Endothelial cell (in vitro differentiated cells): ENCODE data around the gene AGO3. TPM values are rescaled to one million over a fixed set of nuclear protein-coding genes. Genes with fewer than 3 reads are reported as not detected.

Experiments used
- DNase-seq: peaks from one replicate; pipeline ENCODE4 v3.0.0; 2021; ENCODE audit warnings: low spot score
- H3K27ac Mint-ChIP-seq: one replicate; pipeline ENCODE4 v1.8.0; 2021; ENCODE audit warnings: mixed read lengths, inconsistent platforms; ENCODE audit not compliant: unreplicated experiment
- H3K27me3 Mint-ChIP-seq: one replicate; pipeline ENCODE4 v1.8.0; 2021; ENCODE audit warnings: mild to moderate bottlenecking, moderate library complexity, mixed read lengths, inconsistent platforms; ENCODE audit not compliant: unreplicated experiment
- H3K36me3 Mint-ChIP-seq: one replicate; pipeline ENCODE4 v1.8.0; 2021; ENCODE audit warnings: mild to moderate bottlenecking, low read depth, mixed read lengths, inconsistent platforms; ENCODE audit not compliant: unreplicated experiment
- H3K4me1 Mint-ChIP-seq: one replicate; pipeline ENCODE4 v1.8.0; 2021; ENCODE audit warnings: mild to moderate bottlenecking, mixed read lengths, inconsistent platforms; ENCODE audit not compliant: unreplicated experiment
- H3K4me3 Mint-ChIP-seq: one replicate; pipeline ENCODE4 v1.8.0; 2021; ENCODE audit warnings: mild to moderate bottlenecking, mixed read lengths, inconsistent platforms; ENCODE audit not compliant: unreplicated experiment
- H3K9me3 Mint-ChIP-seq: one replicate; pipeline ENCODE4 v1.8.0; 2021; ENCODE audit warnings: mixed read lengths, inconsistent platforms; ENCODE audit not compliant: unreplicated experiment
- total RNA-seq: library from RNA; stranded (reverse); fragmentation: NEBNext Ultra II Directional; extraction: Animal tissue kit (Norgen Biotek cat#: 25700); gene quantifications from one replicate; pipeline ENCODE4 v1.2.1, GENCODE V29; 2021; ENCODE audit not compliant: unreplicated experiment
- TF ChIP-seq, protein P1 (sequence below): fragments of 200-600 bp; sonication (generic); IDR thresholded peaks from one replicate; pipeline ENCODE4 v1.5.0; 2021; ENCODE audit warnings: antibody characterized with exemption; ENCODE audit not compliant: unreplicated experiment

Gene AGO3
- total RNA-seq, 1 donor from 2014 or later = 25.9 TPM

DNA sequence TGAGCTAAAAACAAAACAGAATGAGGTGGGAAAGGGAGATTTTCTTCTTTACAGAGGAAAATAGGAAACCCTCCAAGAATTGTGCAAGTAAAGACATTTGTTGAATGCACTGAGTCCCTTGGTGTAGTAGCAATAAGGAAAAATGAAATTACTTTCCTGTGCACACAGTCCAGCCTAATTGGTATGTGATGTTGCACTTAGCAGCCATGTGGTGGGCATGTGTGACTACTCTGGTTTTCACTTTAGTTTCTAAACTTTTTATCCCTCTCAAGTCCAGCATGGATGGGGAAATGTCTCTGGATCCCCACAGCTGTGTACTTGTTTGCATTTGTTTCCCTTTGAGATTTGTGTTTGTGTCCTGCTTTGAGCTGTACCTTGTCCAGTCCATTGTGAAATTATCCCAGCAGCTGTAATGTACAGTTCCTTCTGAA is 7.1 kb upstream of the AGO3 start:
- no peak overlapping the region for H3K4me3 Mint-ChIP-seq
- TF ChIP-seq, protein P1, sequence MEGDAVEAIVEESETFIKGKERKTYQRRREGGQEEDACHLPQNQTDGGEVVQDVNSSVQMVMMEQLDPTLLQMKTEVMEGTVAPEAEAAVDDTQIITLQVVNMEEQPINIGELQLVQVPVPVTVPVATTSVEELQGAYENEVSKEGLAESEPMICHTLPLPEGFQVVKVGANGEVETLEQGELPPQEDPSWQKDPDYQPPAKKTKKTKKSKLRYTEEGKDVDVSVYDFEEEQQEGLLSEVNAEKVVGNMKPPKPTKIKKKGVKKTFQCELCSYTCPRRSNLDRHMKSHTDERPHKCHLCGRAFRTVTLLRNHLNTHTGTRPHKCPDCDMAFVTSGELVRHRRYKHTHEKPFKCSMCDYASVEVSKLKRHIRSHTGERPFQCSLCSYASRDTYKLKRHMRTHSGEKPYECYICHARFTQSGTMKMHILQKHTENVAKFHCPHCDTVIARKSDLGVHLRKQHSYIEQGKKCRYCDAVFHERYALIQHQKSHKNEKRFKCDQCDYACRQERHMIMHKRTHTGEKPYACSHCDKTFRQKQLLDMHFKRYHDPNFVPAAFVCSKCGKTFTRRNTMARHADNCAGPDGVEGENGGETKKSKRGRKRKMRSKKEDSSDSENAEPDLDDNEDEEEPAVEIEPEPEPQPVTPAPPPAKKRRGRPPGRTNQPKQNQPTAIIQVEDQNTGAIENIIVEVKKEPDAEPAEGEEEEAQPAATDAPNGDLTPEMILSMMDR = no peak

GRCh38 chr1:35924838-35925237 is 6.1 kb upstream of the AGO3 start:
- H3K27ac Mint-ChIP-seq = no peak overlapping the region

More for the DNA sequence above, 7.1 kb upstream of the AGO3 start:
- Mint-ChIP-seq H3K36me3 (peaks cover 21% of the 10 kb centered on the region), H3K27me3 (no peaks in the 10 kb centered on the region), H3K27ac (no peak overlapping the region), H3K4me1 (peaks cover 11% of the 10 kb centered on the region), H3K9me3 (no peaks in the 10 kb centered on the region)
- no peak for DNase-seq

DNA sequence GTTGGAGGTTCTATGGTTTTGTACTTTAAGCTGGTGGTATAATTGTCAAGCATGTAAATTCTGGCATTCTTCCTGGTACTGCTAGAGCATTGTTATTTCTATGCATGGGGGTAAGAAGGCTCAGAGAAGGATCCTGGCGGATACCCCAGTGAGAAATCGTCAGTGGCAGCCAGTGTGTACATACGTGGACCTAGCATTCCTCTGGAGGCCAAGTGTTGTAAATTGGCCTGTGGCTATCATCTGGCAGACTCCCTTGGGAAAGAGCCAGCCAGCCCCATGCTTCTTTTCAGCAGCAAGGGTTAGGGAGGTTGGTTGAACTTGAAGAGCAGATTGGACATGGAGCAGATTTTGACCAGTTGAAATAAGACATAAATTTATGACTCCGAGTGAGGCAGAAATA is 5.2 kb upstream of the AGO3 start:
- H3K9me3 Mint-ChIP-seq = no peaks in the 10 kb centered on the region
- H3K4me1 Mint-ChIP-seq = peaks cover 18% of the 10 kb centered on the region
- H3K4me3 Mint-ChIP-seq = no peak overlapping the region
- peaks cover 9% of the 10 kb centered on the region for H3K36me3 Mint-ChIP-seq
- TF ChIP-seq, protein P1 = no peak
- no peak for DNase-seq
- H3K27me3 Mint-ChIP-seq = peaks cover 4% of the 10 kb centered on the region
- no peak overlapping the region for H3K27ac Mint-ChIP-seq

More at GRCh38 chr1:35924838-35925237, 6.1 kb upstream of the AGO3 start:
- Mint-ChIP-seq H3K36me3 (peaks cover 12% of the 10 kb centered on the region), H3K27me3 (no peaks in the 10 kb centered on the region), H3K4me1 (peaks cover 11% of the 10 kb centered on the region), H3K4me3 (no peak overlapping the region), H3K9me3 (no peaks in the 10 kb centered on the region)
- TF ChIP-seq, protein P1 = no peak
- DNase-seq = no peak

DNA sequence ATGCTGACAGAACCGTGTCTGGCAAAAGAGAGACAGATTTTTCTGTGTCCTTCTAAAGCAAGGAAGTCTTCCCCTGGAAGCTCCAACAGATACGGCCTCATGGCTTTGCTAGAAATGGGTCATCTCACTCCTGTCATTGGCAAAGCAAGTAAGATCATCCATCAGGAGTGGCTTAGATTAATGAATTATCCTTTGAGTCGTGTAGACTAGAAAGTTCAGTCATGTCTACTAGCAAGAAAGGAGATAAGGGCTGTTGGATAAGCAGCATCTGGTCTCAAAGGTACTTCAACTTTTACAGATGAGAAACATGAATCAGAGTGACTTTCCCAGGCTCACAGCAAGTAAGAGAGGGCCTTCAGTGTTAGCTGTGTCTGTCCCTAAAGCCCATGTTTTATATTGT is 3.4 kb upstream of the AGO3 start:
- TF ChIP-seq, protein P1 = no peak
- peaks cover 6% of the 10 kb centered on the region for H3K36me3 Mint-ChIP-seq
- no peak for DNase-seq
- no peaks in the 10 kb centered on the region for H3K9me3 Mint-ChIP-seq
- no peak overlapping the region for H3K4me3 Mint-ChIP-seq
- peaks cover 4% of the 10 kb centered on the region for H3K27me3 Mint-ChIP-seq
- H3K4me1 Mint-ChIP-seq = peaks cover 20% of the 10 kb centered on the region
- H3K27ac Mint-ChIP-seq = no peak overlapping the region

DNA sequence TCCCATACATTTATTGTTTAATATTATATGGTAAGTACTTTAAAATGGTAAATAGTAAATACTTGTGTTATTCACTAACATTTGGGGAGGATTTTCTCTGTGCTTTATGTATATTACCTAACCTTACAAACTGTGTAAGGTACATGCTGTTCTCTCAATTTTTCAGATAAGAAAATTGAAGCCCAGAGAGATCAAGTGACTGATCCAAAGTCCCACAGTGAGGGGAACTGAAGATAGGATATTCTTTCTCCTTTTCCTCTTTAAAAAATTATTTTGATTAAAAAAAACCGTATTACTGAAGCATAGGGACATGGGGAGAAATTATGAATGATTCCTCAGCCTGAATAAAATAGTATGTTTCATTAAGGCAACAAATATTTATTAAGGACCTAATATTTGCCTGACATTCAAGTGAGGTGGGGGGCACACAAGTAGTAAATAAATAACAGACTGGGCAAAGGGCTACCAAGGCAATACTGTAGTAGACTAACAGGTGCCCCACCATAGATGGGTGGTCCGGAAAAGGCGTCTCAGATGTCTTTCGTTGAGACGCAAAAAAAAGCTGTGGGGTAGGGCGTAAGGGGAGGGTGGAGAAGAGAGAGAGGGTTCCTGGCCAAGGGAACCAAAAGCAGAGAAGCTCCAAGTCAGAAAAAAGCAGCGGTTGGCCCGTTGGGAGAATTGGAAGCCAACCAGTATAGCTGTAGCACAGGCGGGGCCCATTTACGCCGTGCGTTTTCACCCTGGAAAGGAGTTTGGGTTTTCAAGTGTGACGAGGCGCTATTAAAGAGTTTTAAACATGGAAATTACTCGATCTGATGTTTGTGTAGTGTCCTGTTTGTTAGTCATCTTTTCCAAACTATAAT is 944 bp upstream of the AGO3 start:
- Mint-ChIP-seq H3K36me3 (peaks cover 6% of the 10 kb centered on the region), H3K27me3 (peaks cover 4% of the 10 kb centered on the region), H3K4me1 (peaks cover 23% of the 10 kb centered on the region), H3K9me3 (no peaks in the 10 kb centered on the region), H3K4me3 (peak overlapping the region; percentile 94), H3K27ac (peak overlapping the region; percentile 93)
- peak; percentile 26 for DNase-seq
- TF ChIP-seq, protein P1 = no peak
